Measurements from ENCODE around the gene PSMA6. TPM values are rescaled to one million over a fixed set of nuclear protein-coding genes. Genes with fewer than 3 reads are reported as not detected.
A peak's percentile ranks its signal among the peaks of the same experiment; 100 is the strongest.

PSMA6 gene
- total and polyA plus RNA-seq, 4 donors, result 87.5 to 151 (median 98.8) TPM

DNA sequence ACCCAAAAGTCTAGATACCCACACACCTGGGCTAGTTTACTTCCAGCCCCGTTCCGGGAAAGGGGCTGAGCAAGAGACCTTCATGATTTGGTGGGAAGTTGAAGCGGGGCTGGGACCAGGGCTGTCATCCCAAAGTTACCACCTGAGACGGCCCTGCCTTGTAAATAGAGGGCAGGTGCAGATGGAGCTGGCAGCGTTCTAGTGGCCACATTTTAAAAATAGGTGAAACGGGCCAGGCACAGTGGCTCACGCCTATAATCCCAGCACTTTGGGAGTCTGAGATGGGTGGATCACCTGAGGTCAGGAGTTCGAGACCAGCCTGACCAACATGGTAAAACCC is 68.9 kb downstream of the PSMA6 start:
- Histone ChIP-seq H3K36me3 (ENCODE audit: control insufficient read depth in 4 of 4, insufficient read depth in 3 of 4, low read depth in 1 of 4, low read length in 3 of 4) (no peaks in the 10 kb centered on the region), H3K27me3 (ENCODE audit: control insufficient read depth in 4 of 4, insufficient read depth in 4 of 4, low read length in 3 of 4) (no peaks in the 10 kb centered on the region), H3K27ac (ENCODE audit: low read depth in 1 of 2, low read length in 2 of 2) (no peak overlapping the region), H3K4me1 (ENCODE audit: control insufficient read depth in 4 of 4, insufficient read depth in 4 of 4, low read length in 3 of 4) (peaks cover 0 to 8% (median 0%) of the 10 kb centered on the region in 4 donors), H3K4me3 (ENCODE audit: low read depth in 1 of 3, low read length in 3 of 3) (no peak overlapping the region), H3K9ac (ENCODE audit: low read depth in 1 of 2, low read length in 2 of 2) (no peak overlapping the region), H3K9me3 (ENCODE audit: control insufficient read depth in 4 of 4, low read length in 3 of 4) (no peaks in the 10 kb centered on the region)
- DNase-seq (ENCODE audit: low spot score), result no peak
- TF ChIP-seq RXRA (IDR thresholded peaks at IDR 0.05) (no peak), RAD21 (IDR thresholded peaks at IDR 0.05) (no peak), FOXA2 (IDR thresholded peaks at IDR 0.05) (no peak), JUND (IDR thresholded peaks at IDR 0.05) (no peak), MAX (IDR thresholded peaks at IDR 0.05) (no peak), HNF4G (IDR thresholded peaks at IDR 0.05) (no peak), EGR1 (IDR thresholded peaks at IDR 0.05; ENCODE audit: low read depth in 2 of 2) (no peak), SP1 (IDR thresholded peaks at IDR 0.05) (no peak), NR2F2 (IDR thresholded peaks at IDR 0.05) (no peak), FOXA1 (IDR thresholded peaks at IDR 0.05) (no peak), REST (IDR thresholded peaks at IDR 0.05) (no peak)
- TF ChIP-seq, protein P1, sequence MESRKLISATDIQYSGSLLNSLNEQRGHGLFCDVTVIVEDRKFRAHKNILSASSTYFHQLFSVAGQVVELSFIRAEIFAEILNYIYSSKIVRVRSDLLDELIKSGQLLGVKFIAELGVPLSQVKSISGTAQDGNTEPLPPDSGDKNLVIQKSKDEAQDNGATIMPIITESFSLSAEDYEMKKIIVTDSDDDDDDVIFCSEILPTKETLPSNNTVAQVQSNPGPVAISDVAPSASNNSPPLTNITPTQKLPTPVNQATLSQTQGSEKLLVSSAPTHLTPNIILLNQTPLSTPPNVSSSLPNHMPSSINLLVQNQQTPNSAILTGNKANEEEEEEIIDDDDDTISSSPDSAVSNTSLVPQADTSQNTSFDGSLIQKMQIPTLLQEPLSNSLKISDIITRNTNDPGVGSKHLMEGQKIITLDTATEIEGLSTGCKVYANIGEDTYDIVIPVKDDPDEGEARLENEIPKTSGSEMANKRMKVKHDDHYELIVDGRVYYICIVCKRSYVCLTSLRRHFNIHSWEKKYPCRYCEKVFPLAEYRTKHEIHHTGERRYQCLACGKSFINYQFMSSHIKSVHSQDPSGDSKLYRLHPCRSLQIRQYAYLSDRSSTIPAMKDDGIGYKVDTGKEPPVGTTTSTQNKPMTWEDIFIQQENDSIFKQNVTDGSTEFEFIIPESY (IDR thresholded peaks at IDR 0.05), result no peak
- TF ChIP-seq, protein P2, sequence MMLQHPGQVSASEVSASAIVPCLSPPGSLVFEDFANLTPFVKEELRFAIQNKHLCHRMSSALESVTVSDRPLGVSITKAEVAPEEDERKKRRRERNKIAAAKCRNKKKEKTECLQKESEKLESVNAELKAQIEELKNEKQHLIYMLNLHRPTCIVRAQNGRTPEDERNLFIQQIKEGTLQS (IDR thresholded peaks at IDR 0.05), result no peak
- WGBS, result 92% methylated on average over 8 of the region's 8 CpGs

GRCh38 chr14:35362450-35362849 is 70.3 kb downstream of the PSMA6 start:
- no peak for DNase-seq (ENCODE audit: low spot score)
- Histone ChIP-seq H3K27me3 (ENCODE audit: control insufficient read depth in 4 of 4, insufficient read depth in 4 of 4, low read length in 3 of 4) (no peaks in the 10 kb centered on the region), H3K27ac (ENCODE audit: low read depth in 1 of 2, low read length in 2 of 2) (peak overlapping the region; percentile 10 to 72), H3K9ac (ENCODE audit: low read depth in 1 of 2, low read length in 2 of 2) (no peak overlapping the region), H3K9me3 (ENCODE audit: control insufficient read depth in 4 of 4, low read length in 3 of 4) (no peaks in the 10 kb centered on the region), H3K4me1 (ENCODE audit: control insufficient read depth in 4 of 4, insufficient read depth in 4 of 4, low read length in 3 of 4) (peaks cover 3 to 10% (median 5%) of the 10 kb centered on the region in 4 donors), H3K4me3 (ENCODE audit: low read depth in 1 of 3, low read length in 3 of 3) (no peak overlapping the region), H3K36me3 (ENCODE audit: control insufficient read depth in 4 of 4, insufficient read depth in 3 of 4, low read depth in 1 of 4, low read length in 3 of 4) (no peaks in the 10 kb centered on the region)
- WGBS, result 69% methylated on average over 3 of the region's 3 CpGs
- TF ChIP-seq, protein P1 (IDR thresholded peaks at IDR 0.05), result no peak
- TF ChIP-seq HNF4A (conservative IDR thresholded peaks at IDR 0.05) (no peak), RXRA (IDR thresholded peaks at IDR 0.05) (no peak), YY1 (IDR thresholded peaks at IDR 0.05) (no peak), MAX (IDR thresholded peaks at IDR 0.05) (no peak), FOXA1 (IDR thresholded peaks at IDR 0.05) (no peak), TAF1 (conservative IDR thresholded peaks at IDR 0.05) (no peak)
- TF ChIP-seq, protein P3, sequence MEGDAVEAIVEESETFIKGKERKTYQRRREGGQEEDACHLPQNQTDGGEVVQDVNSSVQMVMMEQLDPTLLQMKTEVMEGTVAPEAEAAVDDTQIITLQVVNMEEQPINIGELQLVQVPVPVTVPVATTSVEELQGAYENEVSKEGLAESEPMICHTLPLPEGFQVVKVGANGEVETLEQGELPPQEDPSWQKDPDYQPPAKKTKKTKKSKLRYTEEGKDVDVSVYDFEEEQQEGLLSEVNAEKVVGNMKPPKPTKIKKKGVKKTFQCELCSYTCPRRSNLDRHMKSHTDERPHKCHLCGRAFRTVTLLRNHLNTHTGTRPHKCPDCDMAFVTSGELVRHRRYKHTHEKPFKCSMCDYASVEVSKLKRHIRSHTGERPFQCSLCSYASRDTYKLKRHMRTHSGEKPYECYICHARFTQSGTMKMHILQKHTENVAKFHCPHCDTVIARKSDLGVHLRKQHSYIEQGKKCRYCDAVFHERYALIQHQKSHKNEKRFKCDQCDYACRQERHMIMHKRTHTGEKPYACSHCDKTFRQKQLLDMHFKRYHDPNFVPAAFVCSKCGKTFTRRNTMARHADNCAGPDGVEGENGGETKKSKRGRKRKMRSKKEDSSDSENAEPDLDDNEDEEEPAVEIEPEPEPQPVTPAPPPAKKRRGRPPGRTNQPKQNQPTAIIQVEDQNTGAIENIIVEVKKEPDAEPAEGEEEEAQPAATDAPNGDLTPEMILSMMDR (IDR thresholded peaks at IDR 0.05; ENCODE audit: low read depth, low read length, missing input control), result no peak
- TF ChIP-seq, protein P2 (IDR thresholded peaks at IDR 0.05), result no peak
